ENCODE measurements around the gene BABAM2.

Gene BABAM2

GRCh38 chr2:28049899-28050298, 159.4 kb downstream of the BABAM2 start:
- TF ChIP-seq ZNF274 (IDR thresholded peaks at IDR 0.05; ENCODE audit: low read depth, low read length): no peak
- no peak overlapping the region for H3K4me3 ChIP-seq (ENCODE audit: low read length)

- H3K4me3 ChIP-seq (ENCODE audit: low read length): no peak overlapping the region
- TF ChIP-seq ZNF274 (IDR thresholded peaks at IDR 0.05; ENCODE audit: low read depth, low read length): no peak
Observed at GRCh38 chr2:28052691-28053090, 162.2 kb downstream of the BABAM2 start.

GRCh38 chr2:28053597-28053996, 163.1 kb downstream of the BABAM2 start:
- no peak overlapping the region for H3K4me3 ChIP-seq (ENCODE audit: low read length)
- TF ChIP-seq ZNF274 (IDR thresholded peaks at IDR 0.05; ENCODE audit: low read depth, low read length): no peak

GRCh38 chr2:28054916-28055315, 164.4 kb downstream of the BABAM2 start:
- no peak for TF ChIP-seq ZNF274 (IDR thresholded peaks at IDR 0.05; ENCODE audit: low read depth, low read length)
- no peak overlapping the region for H3K4me3 ChIP-seq (ENCODE audit: low read length)

- no peak for TF ChIP-seq ZNF274 (IDR thresholded peaks at IDR 0.05; ENCODE audit: low read depth, low read length)
- H3K4me3 ChIP-seq (ENCODE audit: low read length): no peak overlapping the region
Observed at GRCh38 chr2:28055325-28055970, 164.9 kb downstream of the BABAM2 start.

- no peak overlapping the region for H3K4me3 ChIP-seq (ENCODE audit: low read length)
- no peak for TF ChIP-seq ZNF274 (IDR thresholded peaks at IDR 0.05; ENCODE audit: low read depth, low read length)
Observed at GRCh38 chr2:28058791-28059190, 168.3 kb downstream of the BABAM2 start.

- no peak for TF ChIP-seq ZNF274 (IDR thresholded peaks at IDR 0.05; ENCODE audit: low read depth, low read length)
- H3K4me3 ChIP-seq (ENCODE audit: low read length): no peak overlapping the region
Observed at GRCh38 chr2:28062867-28063266, 172.3 kb downstream of the BABAM2 start.

- TF ChIP-seq ZNF274 (IDR thresholded peaks at IDR 0.05; ENCODE audit: low read depth, low read length): no peak
- no peak overlapping the region for H3K4me3 ChIP-seq (ENCODE audit: low read length)
Observed at GRCh38 chr2:28063492-28063962, 173.0 kb downstream of the BABAM2 start.

GRCh38 chr2:28067602-28068001, 177.1 kb downstream of the BABAM2 start:
- TF ChIP-seq ZNF274 (IDR thresholded peaks at IDR 0.05; ENCODE audit: low read depth, low read length): no peak

GRCh38 chr2:28068088-28068487, 177.6 kb downstream of the BABAM2 start:
- H3K4me3 ChIP-seq (ENCODE audit: low read length): no peak overlapping the region
- no peak for TF ChIP-seq ZNF274 (IDR thresholded peaks at IDR 0.05; ENCODE audit: low read depth, low read length)

More at GRCh38 chr2:28067602-28068001, 177.1 kb downstream of the BABAM2 start:
- no peak overlapping the region for H3K4me3 ChIP-seq (ENCODE audit: low read length)

GRCh38 chr2:28068527-28068926, 178.0 kb downstream of the BABAM2 start:
- H3K4me3 ChIP-seq (ENCODE audit: low read length): no peak overlapping the region
- no peak for TF ChIP-seq ZNF274 (IDR thresholded peaks at IDR 0.05; ENCODE audit: low read depth, low read length)

GRCh38 chr2:28071221-28071620, 180.7 kb downstream of the BABAM2 start:
- no peak overlapping the region for H3K4me3 ChIP-seq (ENCODE audit: low read length)
- TF ChIP-seq ZNF274 (IDR thresholded peaks at IDR 0.05; ENCODE audit: low read depth, low read length): no peak

GRCh38 chr2:28074137-28074536, 183.6 kb downstream of the BABAM2 start:
- no peak overlapping the region for H3K4me3 ChIP-seq (ENCODE audit: low read length)
- no peak for TF ChIP-seq ZNF274 (IDR thresholded peaks at IDR 0.05; ENCODE audit: low read depth, low read length)

GRCh38 chr2:28080911-28081310, 190.4 kb downstream of the BABAM2 start:
- no peak overlapping the region for H3K4me3 ChIP-seq (ENCODE audit: low read length)
- no peak for TF ChIP-seq ZNF274 (IDR thresholded peaks at IDR 0.05; ENCODE audit: low read depth, low read length)

GRCh38 chr2:28082131-28082530, 191.6 kb downstream of the BABAM2 start:
- TF ChIP-seq ZNF274 (IDR thresholded peaks at IDR 0.05; ENCODE audit: low read depth, low read length): no peak
- no peak overlapping the region for H3K4me3 ChIP-seq (ENCODE audit: low read length)

GRCh38 chr2:28083476-28083875, 192.9 kb downstream of the BABAM2 start:
- no peak for TF ChIP-seq ZNF274 (IDR thresholded peaks at IDR 0.05; ENCODE audit: low read depth, low read length)
- no peak overlapping the region for H3K4me3 ChIP-seq (ENCODE audit: low read length)
